ENCODE results near the gene PIAS1.

PIAS1 gene

GRCh38 chr15:68137096-68137495 is 83.0 kb downstream of the PIAS1 start:
- no peak for DNase-seq
- no peak overlapping the region for H3K4me3 ChIP-seq (ENCODE audit: low read depth, low read length)
- no peaks in the 10 kb centered on the region for H3K36me3 ChIP-seq
- no peaks in the 10 kb centered on the region for H3K9me3 ChIP-seq
- no peaks in the 10 kb centered on the region for H3K27me3 ChIP-seq
- H3K4me1 ChIP-seq = no peaks in the 10 kb centered on the region
- TF ChIP-seq CTCF (IDR thresholded peaks at IDR 0.05; ENCODE audit: low read depth, low read length) = no peak

GRCh38 chr15:68143129-68143528 is 89.0 kb downstream of the PIAS1 start:
- H3K4me1 ChIP-seq = no peaks in the 10 kb centered on the region
- TF ChIP-seq CTCF (IDR thresholded peaks at IDR 0.05; ENCODE audit: low read depth, low read length) = no peak
- H3K9me3 ChIP-seq = no peaks in the 10 kb centered on the region
- H3K27me3 ChIP-seq = no peaks in the 10 kb centered on the region
- DNase-seq = no peak
- no peak overlapping the region for H3K4me3 ChIP-seq (ENCODE audit: low read depth, low read length)
- peaks cover 8% of the 10 kb centered on the region for H3K36me3 ChIP-seq

GRCh38 chr15:68143785-68144184 is 89.7 kb downstream of the PIAS1 start:
- Histone ChIP-seq H3K4me3 (ENCODE audit: low read depth, low read length) (no peak overlapping the region), H3K4me1 (no peaks in the 10 kb centered on the region), H3K27me3 (no peaks in the 10 kb centered on the region), H3K36me3 (peaks cover 10% of the 10 kb centered on the region), H3K9me3 (no peaks in the 10 kb centered on the region)
- no peak for TF ChIP-seq CTCF (IDR thresholded peaks at IDR 0.05; ENCODE audit: low read depth, low read length)
- no peak for DNase-seq

- no peaks in the 10 kb centered on the region for H3K27me3 ChIP-seq
- H3K36me3 ChIP-seq = peaks cover 11% of the 10 kb centered on the region
- no peak overlapping the region for H3K4me3 ChIP-seq (ENCODE audit: low read depth, low read length)
- no peaks in the 10 kb centered on the region for H3K4me1 ChIP-seq
- TF ChIP-seq CTCF (IDR thresholded peaks at IDR 0.05; ENCODE audit: low read depth, low read length) = no peak
- DNase-seq = no peak
- no peaks in the 10 kb centered on the region for H3K9me3 ChIP-seq
These were observed 91.6 kb downstream of the PIAS1 start for GRCh38 chr15:68145706-68146105.

GRCh38 chr15:68148039-68148438 is 93.9 kb downstream of the PIAS1 start:
- no peak overlapping the region for H3K4me3 ChIP-seq (ENCODE audit: low read depth, low read length)
- no peaks in the 10 kb centered on the region for H3K27me3 ChIP-seq
- H3K4me1 ChIP-seq = no peaks in the 10 kb centered on the region
- H3K36me3 ChIP-seq = peaks cover 11% of the 10 kb centered on the region
- DNase-seq = no peak
- no peaks in the 10 kb centered on the region for H3K9me3 ChIP-seq
- no peak for TF ChIP-seq CTCF (IDR thresholded peaks at IDR 0.05; ENCODE audit: low read depth, low read length)

- DNase-seq = no peak
These were observed 94.9 kb downstream of the PIAS1 start for GRCh38 chr15:68149059-68149458.

More at GRCh38 chr15:68149059-68149458, 94.9 kb downstream of the PIAS1 start:
- Histone ChIP-seq H3K4me1 (no peaks in the 10 kb centered on the region), H3K4me3 (ENCODE audit: low read depth, low read length) (no peak overlapping the region), H3K36me3 (peaks cover 11% of the 10 kb centered on the region), H3K9me3 (no peaks in the 10 kb centered on the region), H3K27me3 (no peaks in the 10 kb centered on the region)
- no peak for TF ChIP-seq CTCF (IDR thresholded peaks at IDR 0.05; ENCODE audit: low read depth, low read length)
